Stomach (tissue), 9 donors: ENCODE results near the gene POLR3E. TPM values are rescaled to one million over a fixed set of nuclear protein-coding genes. Genes with fewer than 3 reads are reported as not detected.

Experiments used
- DNase-seq, 2 donors: peaks; one replicate each; pipeline versions ENCODE4 v3.0.0 to v3.0.0-alpha.2; 2013 to 2019
- H3K27ac ChIP-seq, 5 donors: fragments of 200-600 bp in 4 of 5; sonication (generic) in 4 of 5; one replicate each; pipeline ENCODE4 v1.5.1; 2013 to 2019; ENCODE audit warnings: mild to moderate bottlenecking in 1 of 5, moderate library complexity in 1 of 5
- H3K27me3 ChIP-seq, 3 donors: fragments of 200-600 bp; sonication (generic); one replicate each; pipeline ENCODE4 v1.5.1; 2017 to 2019; ENCODE audit warnings: mixed run types in 1 of 3
- H3K36me3 ChIP-seq, 4 donors: fragments of 200-600 bp; sonication (generic); 1 replicate in 3 of 4; 2 replicates in 1 of 4; pipeline ENCODE4 v1.5.1; 2016 to 2019
- H3K4me1 ChIP-seq, 4 donors: fragments of 200-600 bp; sonication (generic); one replicate each; pipeline ENCODE4 v1.5.1; 2016 to 2019
- H3K4me3 ChIP-seq, 4 donors: fragments of 200-600 bp; sonication (generic) in 3 of 4; one replicate each; pipeline ENCODE4 v1.5.1; 2016 to 2019; ENCODE audit warnings: mild to moderate bottlenecking in 1 of 4
- H3K9me3 ChIP-seq, 4 donors: fragments of 200-600 bp; sonication (generic); one replicate each; pipeline ENCODE4 v1.5.1; 2016 to 2019
- EP300 ChIP-seq: sonication (generic); formaldehyde crosslinking; IDR thresholded peaks from one replicate; pipeline ENCODE4 v1.6.1; 2017; ENCODE audit warnings: antibody characterized with exemption
- POLR2A ChIP-seq, 4 donors: fragments of 450-650 bp; IDR thresholded peaks; one replicate each; pipeline ENCODE4 v1.6.1; 2016; ENCODE audit warnings: antibody characterized with exemption in 4 of 4, control low read depth in 2 of 4, mild to moderate bottlenecking in 1 of 4, moderate library complexity in 1 of 4
- POLR2AphosphoS5 ChIP-seq, 3 donors: sonication (generic); formaldehyde crosslinking; IDR thresholded peaks; one replicate each; pipeline ENCODE4 v1.6.1; 2016; ENCODE audit warnings: antibody characterized with exemption in 3 of 3
- WGBS, 5 donors: extraction: QIAGEN DNeasy Blood & Tissue Kit in 3 of 5; methylation state at CpG; one replicate each; pipeline versions ENCODE4 v1.1.5 to v1.1.7; 2013 to 2018; 5-methylcytosine and 5-hydroxymethylcytosine counted together
- intact Hi-C: fragments of 100-400 bp; cut with DNase I; formaldehyde crosslinking; loops from one replicate; pipeline ENCODE4 v1.15.1; 2023; ENCODE audit warnings: low total_unique reads
- polyA plus RNA-seq, 3 donors: library from polyadenylated mRNA; stranded (reverse); fragments of 200-250 nt; gene quantifications; one replicate each; pipeline ENCODE4 v1.2.3, GENCODE V29; 2013
- total RNA-seq, 5 donors: library from RNA; depleted of rRNA; stranded (reverse); fragments of >200 nt; gene quantifications; one replicate each; pipeline versions ENCODE4 v1.1.0 to v1.2.3, GENCODE V29; 2014 to 2016
- TF ChIP-seq, protein P1 (sequence below), 7 experiments: fragments of 450-650 bp in 4 of 7; fragments of 200-600 bp in 3 of 7; sonication (generic) in 3 of 7; IDR thresholded peaks; one replicate each; pipeline ENCODE4 v1.5.1; 2016 to 2019; ENCODE audit warnings: antibody characterized with exemption in 7 of 7, control low read depth in 2 of 7, mild to moderate bottlenecking in 1 of 7
- donor health status: healthy with polysubstance abuse.
- donor health status: Bipolar disorder and iron deficiency.
- donor health status: healthy.

The POLR3E gene
- total and polyA plus RNA-seq, 8 donors: 13.1 to 99.1 (median 51.9) TPM

DNA sequence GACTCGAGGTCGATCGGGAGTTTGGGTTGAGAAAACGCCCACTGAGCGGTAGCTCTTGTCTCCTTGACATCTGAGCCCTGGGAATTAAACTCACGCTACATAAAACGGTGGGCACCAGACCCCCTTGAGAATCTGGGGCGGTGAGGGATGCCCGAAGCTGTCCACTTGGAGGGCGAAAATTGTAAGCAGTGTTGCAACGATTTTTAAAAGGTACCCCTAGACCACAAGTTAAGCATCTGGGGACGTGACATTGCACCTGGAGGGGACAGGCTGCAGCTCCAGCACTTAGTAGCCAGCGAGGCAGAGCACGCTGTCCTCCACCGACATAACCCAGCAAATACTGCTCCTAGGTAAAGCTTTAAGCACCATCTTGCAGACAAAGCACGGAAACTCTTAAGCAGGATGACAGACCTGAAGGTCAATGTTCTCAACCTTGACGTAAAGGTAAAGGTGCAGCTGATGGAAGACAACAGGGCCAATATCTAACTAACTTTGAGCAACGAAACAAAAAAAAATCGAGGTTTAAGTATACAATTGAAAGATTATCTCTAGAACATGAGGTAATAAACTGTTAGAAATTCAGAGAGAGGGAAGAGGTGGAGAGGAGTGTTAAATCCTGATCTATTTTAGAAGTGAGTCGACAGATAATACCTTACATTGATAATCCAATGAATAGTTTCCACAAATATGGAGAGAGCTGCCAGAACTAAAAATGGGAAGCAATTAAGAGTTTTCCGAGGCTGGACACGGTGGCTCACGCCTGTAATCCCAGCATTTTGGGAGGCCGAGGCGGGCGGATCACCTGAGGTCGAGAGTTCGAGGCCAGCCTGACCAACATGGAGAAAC, 78.1 kb downstream of the POLR3E start:
- intact Hi-C loops: no loop called here
- Histone ChIP-seq H3K36me3 (no peaks in the 10 kb centered on the region), H3K4me3 (peak overlapping the region; percentile 70 to 91 (median 84)), H3K4me1 (peaks cover 19 to 43% (median 39%) of the 10 kb centered on the region in 4 donors), H3K9me3 (no peaks in the 10 kb centered on the region), H3K27me3 (no peaks in the 10 kb centered on the region), H3K27ac (peak overlapping the region; percentile 88 to 96 (median 93))
- DNase-seq: peak in 1 of 2 donors; percentile 53
- 17 to 37% (median 35%) methylated on average over 23 to 28 of the region's 28 CpGs for WGBS, 5 donors
- no peak for TF ChIP-seq EP300

DNA sequence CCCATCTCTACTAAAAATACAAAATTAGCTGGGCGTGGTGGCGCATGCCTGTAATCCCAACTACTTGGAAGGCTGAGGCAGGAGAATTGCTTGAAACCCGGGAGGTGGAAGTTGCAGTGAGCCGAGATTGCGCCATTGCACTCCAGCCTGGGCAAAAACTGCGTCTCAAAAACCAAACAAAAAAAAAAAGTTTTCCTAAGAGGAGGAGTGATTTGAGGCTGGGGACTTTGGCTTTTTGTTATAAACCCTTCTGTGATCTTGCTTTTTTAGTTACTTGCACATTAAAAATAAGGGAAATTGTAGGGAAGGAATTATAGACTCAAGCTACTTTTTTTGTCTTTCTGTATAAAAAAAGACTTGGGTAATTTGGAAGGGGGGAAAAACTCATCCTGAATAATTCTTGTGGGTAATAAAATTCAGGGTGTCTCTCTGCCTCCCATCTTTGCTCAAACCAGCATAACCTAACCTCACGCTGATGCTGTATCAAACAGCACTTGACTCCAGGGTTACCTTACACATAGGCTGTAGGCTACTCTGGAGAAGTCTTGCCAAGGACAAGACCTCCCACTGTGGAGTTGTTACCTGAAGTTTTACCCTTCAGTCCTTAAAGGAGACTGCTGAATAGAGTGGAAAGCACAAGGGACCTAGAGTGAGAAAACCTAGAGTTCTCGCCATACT, 78.9 kb downstream of the POLR3E start:
- Histone ChIP-seq H3K27me3 (no peaks in the 10 kb centered on the region), H3K27ac (no peak overlapping the region), H3K4me1 (peaks cover 11 to 35% (median 32%) of the 10 kb centered on the region in 4 donors), H3K36me3 (no peaks in the 10 kb centered on the region), H3K9me3 (no peaks in the 10 kb centered on the region), H3K4me3 (no peak overlapping the region)
- 89 to 93% (median 90%) methylated on average over 8 of the region's 8 CpGs for WGBS, 5 donors
- intact Hi-C loops: no loop called here
- no peak for TF ChIP-seq POLR2A (IDR thresholded peaks at IDR 0.05)
- no peak for TF ChIP-seq POLR2AphosphoS5 (IDR thresholded peaks at IDR 0.05)
- no peak for TF ChIP-seq EP300
- TF ChIP-seq, protein P1, sequence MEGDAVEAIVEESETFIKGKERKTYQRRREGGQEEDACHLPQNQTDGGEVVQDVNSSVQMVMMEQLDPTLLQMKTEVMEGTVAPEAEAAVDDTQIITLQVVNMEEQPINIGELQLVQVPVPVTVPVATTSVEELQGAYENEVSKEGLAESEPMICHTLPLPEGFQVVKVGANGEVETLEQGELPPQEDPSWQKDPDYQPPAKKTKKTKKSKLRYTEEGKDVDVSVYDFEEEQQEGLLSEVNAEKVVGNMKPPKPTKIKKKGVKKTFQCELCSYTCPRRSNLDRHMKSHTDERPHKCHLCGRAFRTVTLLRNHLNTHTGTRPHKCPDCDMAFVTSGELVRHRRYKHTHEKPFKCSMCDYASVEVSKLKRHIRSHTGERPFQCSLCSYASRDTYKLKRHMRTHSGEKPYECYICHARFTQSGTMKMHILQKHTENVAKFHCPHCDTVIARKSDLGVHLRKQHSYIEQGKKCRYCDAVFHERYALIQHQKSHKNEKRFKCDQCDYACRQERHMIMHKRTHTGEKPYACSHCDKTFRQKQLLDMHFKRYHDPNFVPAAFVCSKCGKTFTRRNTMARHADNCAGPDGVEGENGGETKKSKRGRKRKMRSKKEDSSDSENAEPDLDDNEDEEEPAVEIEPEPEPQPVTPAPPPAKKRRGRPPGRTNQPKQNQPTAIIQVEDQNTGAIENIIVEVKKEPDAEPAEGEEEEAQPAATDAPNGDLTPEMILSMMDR (IDR thresholded peaks at IDR 0.05): no peak
- DNase-seq: no peak

- no peak overlapping the region for H3K27ac ChIP-seq
- intact Hi-C loops: no loop called here
- TF ChIP-seq POLR2A (IDR thresholded peaks at IDR 0.05): no peak
- no peaks in the 10 kb centered on the region for H3K27me3 ChIP-seq
- H3K9me3 ChIP-seq: no peaks in the 10 kb centered on the region
- WGBS, 5 donors: 95 to 98% (median 97%) methylated on average over 7 of the region's 7 CpGs
- no peak for DNase-seq
- peaks cover 0 to 10% (median 7%) of the 10 kb centered on the region in 4 donors for H3K4me1 ChIP-seq
- peaks cover 0 to 4% (median 0%) of the 10 kb centered on the region in 4 donors for H3K36me3 ChIP-seq
- no peak overlapping the region for H3K4me3 ChIP-seq
Observed at GRCh38 chr16:22379656-22380055, 82.4 kb downstream of the POLR3E start.

DNA sequence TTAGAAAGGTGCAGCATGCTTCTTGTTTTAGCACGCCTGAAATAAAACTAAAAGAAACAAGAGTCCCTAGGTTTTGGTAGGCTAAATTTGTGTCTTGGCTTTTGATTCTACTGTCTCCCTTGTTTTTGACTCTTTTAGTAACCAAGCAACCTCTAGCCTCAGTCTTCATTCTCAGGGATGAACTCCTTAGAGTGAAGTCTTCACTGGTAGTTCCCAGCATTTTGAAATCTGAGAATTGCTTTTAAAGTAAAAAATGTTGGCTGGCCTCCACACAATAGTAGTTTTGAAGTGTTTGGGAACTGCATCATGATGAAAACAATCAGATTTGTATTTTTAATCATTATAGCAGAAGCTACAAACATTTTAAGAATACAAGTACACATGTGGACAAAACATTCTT, 83.3 kb downstream of the POLR3E start:
- 85 to 93% (median 86%) methylated on average over 1 of the region's 1 CpG for WGBS, 5 donors

GRCh38 chr16:22381392-22381791, 84.2 kb downstream of the POLR3E start:
- no peak for TF ChIP-seq POLR2A (IDR thresholded peaks at IDR 0.05)
- no peak for TF ChIP-seq POLR2AphosphoS5 (IDR thresholded peaks at IDR 0.05)
- TF ChIP-seq, protein P1 (IDR thresholded peaks at IDR 0.05): no peak
- TF ChIP-seq EP300: no peak
- intact Hi-C loops: no loop called here

More for the DNA sequence above, 83.3 kb downstream of the POLR3E start:
- Histone ChIP-seq H3K4me3 (no peak overlapping the region), H3K27ac (no peak overlapping the region), H3K9me3 (no peaks in the 10 kb centered on the region), H3K27me3 (no peaks in the 10 kb centered on the region), H3K4me1 (peaks cover 0 to 3% (median 1%) of the 10 kb centered on the region in 4 donors), H3K36me3 (peaks cover 0 to 6% (median 0%) of the 10 kb centered on the region in 4 donors)
- intact Hi-C loops: no loop called here
- TF ChIP-seq POLR2A (IDR thresholded peaks at IDR 0.05) (no peak), POLR2AphosphoS5 (IDR thresholded peaks at IDR 0.05) (no peak), EP300 (no peak)
- TF ChIP-seq, protein P1 (IDR thresholded peaks at IDR 0.05): no peak
- DNase-seq: peak in 1 of 2 donors; percentile 28

More at GRCh38 chr16:22381392-22381791, 84.2 kb downstream of the POLR3E start:
- no peaks in the 10 kb centered on the region for H3K4me1 ChIP-seq
- H3K27ac ChIP-seq: no peak overlapping the region
- peaks cover 0 to 6% (median 0%) of the 10 kb centered on the region in 4 donors for H3K36me3 ChIP-seq
- H3K4me3 ChIP-seq: no peak overlapping the region
- no peak for DNase-seq
- no peaks in the 10 kb centered on the region for H3K27me3 ChIP-seq
- H3K9me3 ChIP-seq: no peaks in the 10 kb centered on the region
